Activated CD4-positive, alpha-beta memory T cell treated with anti-CD3 and anti-CD28 coated beads for 36 hours (primary cell): ENCODE measurements around the gene RPL22L1. TPM values are rescaled to one million over a fixed set of nuclear protein-coding genes. Genes with fewer than 3 reads are reported as not detected.

Experiments used
- CTCF ChIA-PET: fragments of 350-600 bp; sonication (Branson Sonifier 250); formaldehyde crosslinking; loops from one replicate; lab custom pipeline; 2021; ENCODE audit warnings: antibody characterized with exemption, inconsistent platforms; lab: Charles Lee
- POLR2A ChIA-PET: fragments of 350-600 bp; sonication (Branson Sonifier 250); formaldehyde crosslinking; loops from one replicate; lab custom pipeline; 2021; ENCODE audit warnings: antibody characterized with exemption; lab: Charles Lee
- DNase-seq: peaks from one replicate; pipeline ENCODE4 v3.0.0-alpha.2; 2020
- H3K27ac Mint-ChIP-seq: one replicate; pipeline ENCODE4 v1.8.0; 2021; ENCODE audit warnings: mixed read lengths
- H3K27me3 Mint-ChIP-seq: one replicate; pipeline ENCODE4 v1.8.0; 2021; ENCODE audit warnings: mixed read lengths
- H3K36me3 Mint-ChIP-seq: one replicate; pipeline ENCODE4 v1.8.0; 2021; ENCODE audit warnings: mixed read lengths
- H3K4me1 Mint-ChIP-seq: one replicate; pipeline ENCODE4 v1.8.0; 2021; ENCODE audit warnings: low read depth, mixed read lengths
- H3K4me3 Mint-ChIP-seq: one replicate; pipeline ENCODE4 v1.8.0; 2021; ENCODE audit warnings: mild to moderate bottlenecking, mixed read lengths
- H3K9me3 Mint-ChIP-seq: one replicate; pipeline ENCODE4 v1.8.0; 2021; ENCODE audit warnings: mixed read lengths
- intact Hi-C: fragments of 100-400 bp; cut with micrococcal nuclease; formaldehyde crosslinking; loops from one replicate; pipeline ENCODE4 v1.15.1; 2023
- total RNA-seq, 2 experiments: library from RNA; stranded (reverse); gene quantifications; one replicate each; pipeline ENCODE4 v1.2.3, GENCODE V29; 2021

Gene RPL22L1
- total RNA-seq: 100 to 1,000 TPM; 379 to 382 TPM

DNA sequence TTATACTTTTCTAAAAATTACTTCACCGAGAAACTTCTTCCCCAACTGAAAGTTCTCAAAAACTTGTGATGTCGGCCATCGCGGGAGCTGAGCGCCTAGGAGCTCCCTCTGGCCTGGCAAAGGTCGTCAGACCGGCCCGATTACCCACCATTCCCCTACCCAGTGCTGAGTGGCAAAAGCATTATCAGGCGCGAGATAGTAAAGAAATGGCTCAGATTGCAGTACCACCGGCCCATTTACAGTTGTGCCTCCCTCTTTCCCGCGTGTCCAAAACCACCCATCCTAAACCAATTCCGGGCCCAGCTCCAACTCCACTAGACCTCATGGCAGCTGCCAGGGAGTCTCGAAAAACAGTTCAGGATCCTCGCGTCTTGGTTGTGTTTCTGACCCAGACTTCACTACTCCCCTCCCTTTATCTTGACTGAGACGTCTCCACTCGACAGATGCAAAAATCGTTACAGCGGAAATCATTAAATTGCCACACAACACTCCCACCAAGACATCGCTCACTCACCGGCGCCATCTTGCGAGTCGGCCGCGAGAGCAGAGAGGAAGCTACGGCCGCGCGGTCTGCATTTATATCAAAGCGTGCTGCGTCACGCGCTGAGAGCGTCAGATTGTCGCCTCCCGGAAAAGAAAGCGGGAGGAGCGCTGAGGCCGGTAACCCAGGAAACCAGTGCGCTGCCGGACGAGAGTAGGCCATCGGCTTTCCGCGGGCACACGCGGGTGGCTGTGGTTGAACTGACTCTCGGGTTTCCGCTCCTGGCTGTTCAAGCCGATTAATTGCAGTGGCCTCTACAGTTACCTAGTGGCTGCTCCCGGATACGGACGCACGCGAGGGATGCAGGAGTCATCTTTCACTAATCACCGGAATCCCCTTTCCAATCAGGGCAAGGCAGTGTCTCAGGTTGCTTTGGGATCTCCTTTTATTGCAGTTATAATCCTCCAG is at the start of gene RPL22L1:
Gene RPL22L1, minus strand, starts transcription at position 551 of the 949 bp plus-strand sequence. Its CDS starts 28 bp downstream, at position 523.
- DNase-seq: peak; percentile 95
- Mint-ChIP-seq H3K9me3 (peaks cover 5% of the 10 kb centered on the region), H3K36me3 (peaks cover 34% of the 10 kb centered on the region), H3K4me1 (peaks cover 22% of the 10 kb centered on the region), H3K4me3 (peak within 1 kb of the TSS; percentile 97), H3K27me3 (no peaks in the 10 kb centered on the region), H3K27ac (peak within 1 kb of the TSS; percentile 98)
- ChIA-PET POLR2A (interaction anchor here (0.6 to 2.5 kb wide), 12 partner anchors 12 to 813 kb away, joined by 3 to 25 read pairs (median 4); partner anchors contain the start of genes EIF5A2, PHC3, SKIL and TNIK), CTCF (interaction anchor here (1.0 to 1.5 kb wide), 6 partner anchors 13 to 696 kb away, joined by 3 to 6 read pairs (median 4); partner anchors contain the start of gene EIF5A2)
- intact Hi-C loops: loop anchor here (1.0 to 10.0 kb wide), 5 partner anchors 38 to 1097 kb away; partner anchors contain the start of genes EIF5A2, MYNN, PHC3 and SKIL

DNA sequence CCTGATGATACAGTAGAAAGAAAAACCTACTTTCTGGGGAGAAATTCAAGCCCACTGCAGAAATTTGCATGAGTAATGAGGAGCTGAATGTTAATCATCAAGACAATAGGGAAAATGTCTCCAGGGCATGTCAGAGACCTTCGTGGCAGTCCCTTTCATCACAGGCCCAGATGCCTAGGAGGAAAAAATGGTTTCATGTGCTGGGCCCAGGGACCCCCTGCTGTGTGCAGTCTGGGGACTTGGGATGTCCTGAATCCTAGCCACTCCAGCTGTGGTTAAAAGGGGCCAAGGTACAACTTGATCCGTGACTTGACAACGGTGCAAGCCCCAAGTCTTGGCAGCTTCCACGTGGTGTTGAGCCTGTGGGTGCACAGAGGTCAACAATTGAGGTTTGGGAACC is 48.7 kb upstream of the RPL22L1 start:
- no peak overlapping the region for H3K27ac Mint-ChIP-seq
- intact Hi-C loops: no loop called here
- peaks cover 8% of the 10 kb centered on the region for H3K27me3 Mint-ChIP-seq
- no peaks in the 10 kb centered on the region for H3K4me1 Mint-ChIP-seq
- peaks cover 6% of the 10 kb centered on the region for H3K36me3 Mint-ChIP-seq
- CTCF ChIA-PET: no interaction called here
- DNase-seq: no peak
- no peak overlapping the region for H3K4me3 Mint-ChIP-seq
- H3K9me3 Mint-ChIP-seq: peaks cover 35% of the 10 kb centered on the region
- POLR2A ChIA-PET: no interaction called here

DNA sequence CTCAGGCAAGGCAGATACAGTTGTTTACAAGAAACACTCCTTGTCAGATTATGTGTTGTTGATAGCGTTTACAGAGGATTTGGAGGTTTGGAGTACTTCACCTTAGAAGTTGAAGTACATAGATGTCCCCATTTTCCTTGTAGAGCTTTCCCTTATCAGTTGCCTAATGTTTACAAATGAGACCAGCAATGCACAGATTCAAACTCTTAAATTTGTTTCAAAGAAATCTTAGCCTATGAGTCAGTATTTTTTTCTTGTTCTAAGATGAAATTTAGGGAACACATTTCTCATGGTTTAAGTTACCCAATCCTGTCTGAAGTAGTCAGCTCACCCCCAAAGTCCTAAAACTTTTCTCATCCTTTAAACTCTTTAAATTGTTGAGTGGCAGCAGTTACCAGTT is 44.7 kb upstream of the RPL22L1 start:
- H3K4me1 Mint-ChIP-seq: no peaks in the 10 kb centered on the region
- H3K27ac Mint-ChIP-seq: no peak overlapping the region
- ChIA-PET POLR2A (no interaction called here), CTCF (no interaction called here)
- no peak overlapping the region for H3K4me3 Mint-ChIP-seq
- H3K36me3 Mint-ChIP-seq: peaks cover 6% of the 10 kb centered on the region
- H3K9me3 Mint-ChIP-seq: peaks cover 38% of the 10 kb centered on the region
- no peak for DNase-seq
- intact Hi-C loops: no loop called here
- H3K27me3 Mint-ChIP-seq: no peaks in the 10 kb centered on the region

DNA sequence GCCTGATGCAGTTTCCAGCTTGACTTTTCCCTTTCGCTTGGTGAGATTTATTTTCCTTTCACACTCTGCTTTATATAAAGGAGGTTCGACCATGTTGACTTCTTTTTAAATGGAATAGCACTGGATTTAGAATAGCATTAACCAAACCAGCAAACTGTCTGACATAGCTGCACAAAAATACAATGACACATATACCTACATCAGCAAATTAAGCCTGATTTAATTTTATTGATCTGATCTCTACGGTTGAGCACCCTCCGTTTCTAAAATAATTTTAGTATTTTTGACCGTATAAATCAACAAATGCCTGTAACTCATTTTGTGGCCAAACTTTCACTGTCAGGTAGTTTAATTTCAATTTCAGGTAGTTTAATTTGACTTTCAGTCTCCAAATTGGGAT is 44.2 kb upstream of the RPL22L1 start:
- no peak overlapping the region for H3K27ac Mint-ChIP-seq
- no peak for DNase-seq
- peaks cover 6% of the 10 kb centered on the region for H3K36me3 Mint-ChIP-seq
- no peaks in the 10 kb centered on the region for H3K27me3 Mint-ChIP-seq
- intact Hi-C loops: no loop called here
- H3K4me1 Mint-ChIP-seq: peaks cover 4% of the 10 kb centered on the region
- H3K9me3 Mint-ChIP-seq: peaks cover 38% of the 10 kb centered on the region
- ChIA-PET POLR2A (no interaction called here), CTCF (no interaction called here)
- no peak overlapping the region for H3K4me3 Mint-ChIP-seq

DNA sequence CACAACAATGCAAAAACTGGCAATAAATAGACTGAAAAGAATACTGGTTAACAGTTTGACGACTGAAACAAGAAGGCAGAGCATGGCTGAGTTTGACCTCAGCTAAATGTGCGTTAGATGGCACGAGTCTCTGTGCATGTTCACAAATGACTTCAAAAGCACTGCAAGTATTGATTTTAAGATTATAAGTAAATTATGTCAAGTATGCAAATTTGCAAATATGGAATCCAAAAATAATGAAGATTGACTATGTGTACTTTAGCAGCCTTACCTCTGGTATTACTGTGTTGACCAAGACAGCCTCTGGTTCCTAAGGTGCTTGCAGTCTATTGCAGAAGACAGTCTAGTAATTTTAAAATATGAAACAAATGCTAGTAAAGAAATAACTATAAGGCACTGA is 41.1 kb upstream of the RPL22L1 start:
- peaks cover 16% of the 10 kb centered on the region for H3K4me1 Mint-ChIP-seq
- POLR2A ChIA-PET: interaction anchor here (1.5 kb wide), 1 partner anchor 41 kb away, joined by 5 read pairs; the partner anchor contains the start of gene RPL22L1

DNA sequence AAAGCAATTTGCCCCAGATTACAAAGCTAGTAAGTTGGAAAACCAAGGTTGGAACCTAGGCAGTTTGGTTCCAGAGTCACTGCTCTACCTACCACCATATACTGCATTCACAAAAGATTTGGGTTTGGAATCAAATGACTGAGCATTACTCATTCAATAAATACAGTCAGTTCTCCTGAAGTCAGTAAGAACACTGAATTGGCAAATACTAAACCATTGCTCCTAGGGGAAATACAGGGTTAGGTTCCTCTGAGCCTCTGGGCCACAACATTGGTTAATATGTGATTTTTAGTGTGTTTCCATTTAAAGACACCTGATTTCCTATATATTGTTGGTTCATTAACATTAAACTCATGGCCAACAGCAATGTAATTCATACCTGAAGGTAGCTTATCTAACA is 40.5 kb upstream of the RPL22L1 start:
- Mint-ChIP-seq H3K27ac (no peak overlapping the region), H3K4me1 (peaks cover 19% of the 10 kb centered on the region), H3K4me3 (no peak overlapping the region), H3K36me3 (no peaks in the 10 kb centered on the region), H3K27me3 (no peaks in the 10 kb centered on the region), H3K9me3 (peaks cover 25% of the 10 kb centered on the region)
- DNase-seq: no peak
- POLR2A ChIA-PET: interaction anchor here (1.5 kb wide), 1 partner anchor 41 kb away, joined by 5 read pairs; the partner anchor contains the start of gene RPL22L1
- CTCF ChIA-PET: no interaction called here
- intact Hi-C loops: no loop called here

More for the DNA sequence above, 41.1 kb upstream of the RPL22L1 start:
- no peak for DNase-seq
- Mint-ChIP-seq H3K27ac (no peak overlapping the region), H3K36me3 (no peaks in the 10 kb centered on the region), H3K27me3 (no peaks in the 10 kb centered on the region), H3K4me3 (no peak overlapping the region), H3K9me3 (peaks cover 25% of the 10 kb centered on the region)
- CTCF ChIA-PET: no interaction called here
- intact Hi-C loops: no loop called here

DNA sequence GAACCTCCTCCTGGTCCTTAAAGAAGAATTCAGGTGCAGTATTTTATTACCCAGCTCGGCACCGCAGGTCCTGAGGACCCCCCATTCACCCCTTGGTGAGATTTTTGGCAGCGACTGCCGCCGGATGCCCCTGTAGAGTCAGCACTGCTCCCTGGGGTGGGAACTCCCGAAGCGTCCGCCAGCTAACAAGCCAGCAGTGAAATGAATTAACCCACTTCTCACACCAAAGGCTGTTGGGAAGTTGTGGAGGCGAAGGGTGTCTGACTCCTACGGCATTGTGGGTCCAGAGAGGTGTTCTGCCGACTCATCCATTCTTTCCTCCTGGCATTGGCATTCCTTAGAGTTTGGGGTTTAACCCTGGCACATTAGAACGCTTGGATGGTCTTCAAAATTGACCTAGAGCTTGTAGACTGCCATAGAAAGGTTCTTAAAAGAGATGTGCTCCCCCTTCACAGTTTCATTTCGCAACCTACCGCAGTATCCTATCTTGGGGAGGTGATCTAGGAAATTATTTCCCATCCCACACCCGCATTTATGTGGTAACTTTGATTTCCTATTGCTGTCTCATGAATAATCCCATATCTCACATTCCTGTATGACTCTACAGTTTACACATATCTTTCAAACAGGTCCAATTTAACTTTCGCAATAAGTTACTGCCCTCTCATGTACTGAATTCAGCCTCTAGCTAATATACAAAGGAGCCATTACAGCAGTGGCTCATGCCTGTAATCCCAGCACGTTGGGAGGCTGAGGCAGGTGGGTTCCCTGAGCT is 39.3 kb upstream of the RPL22L1 start:
- H3K27me3 Mint-ChIP-seq: no peaks in the 10 kb centered on the region
- H3K4me1 Mint-ChIP-seq: peaks cover 20% of the 10 kb centered on the region
- ChIA-PET POLR2A (interaction anchor here (0.9 to 2.3 kb wide), 2 partner anchors 35 to 40 kb away, joined by 3 to 25 read pairs; partner anchors contain the start of gene RPL22L1), CTCF (interaction anchor here (0.7 to 1.4 kb wide), 2 partner anchors 40 to 852 kb away, joined by 3 to 6 read pairs; partner anchors contain the start of gene RPL22L1)
- H3K27ac Mint-ChIP-seq: peak overlapping the region; percentile 38
- no peak overlapping the region for H3K4me3 Mint-ChIP-seq
- no peaks in the 10 kb centered on the region for H3K36me3 Mint-ChIP-seq
- intact Hi-C loops: loop anchor here (2.0 to 10.0 kb wide), 3 partner anchors 337 to 1137 kb away; partner anchors contain the start of gene MYNN
- DNase-seq: no peak
- peaks cover 25% of the 10 kb centered on the region for H3K9me3 Mint-ChIP-seq

DNA sequence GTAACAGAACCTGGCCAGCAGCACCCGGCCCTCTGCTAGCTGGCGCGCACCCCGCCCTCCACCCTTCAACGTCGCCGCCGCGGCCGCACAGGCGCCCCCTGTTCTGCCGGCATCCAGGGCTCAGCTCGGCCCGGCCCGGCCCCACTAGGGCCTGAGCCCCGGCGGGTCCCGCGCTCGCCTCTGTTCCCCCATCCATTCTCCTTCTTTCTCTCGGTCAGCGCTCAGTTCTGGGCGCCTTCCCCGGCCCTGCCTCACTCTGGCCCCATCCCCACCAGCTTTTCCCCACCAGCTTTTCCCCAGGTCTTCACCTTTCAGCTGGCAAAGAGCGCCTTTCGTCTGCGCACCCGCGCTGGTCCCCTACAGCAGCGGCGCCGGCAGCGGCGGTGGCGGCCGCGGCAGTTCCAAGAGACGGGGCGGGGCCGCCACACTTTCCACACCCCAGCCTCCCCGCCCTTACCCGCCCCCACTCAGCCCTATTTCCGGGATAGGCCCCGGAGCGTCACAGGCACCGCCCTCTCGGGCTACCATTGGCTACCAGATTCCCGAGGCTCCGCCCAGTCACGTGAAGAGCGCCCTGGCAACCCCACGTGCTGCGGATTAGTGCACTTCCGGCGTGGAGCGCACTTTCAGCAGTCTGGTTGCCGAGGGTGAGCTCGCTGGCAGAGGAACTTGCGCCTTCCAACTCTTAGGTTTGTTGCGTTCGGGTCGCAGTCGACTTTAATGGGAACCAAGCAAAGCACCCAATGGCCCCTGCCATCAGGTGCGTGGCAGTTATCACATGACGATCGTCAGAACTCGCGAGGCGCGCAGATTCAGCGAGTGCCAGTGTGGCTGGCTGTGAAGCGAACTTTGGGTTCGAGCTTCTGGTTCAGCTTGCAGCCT is 38.5 kb upstream of the RPL22L1 start, which contains the start of gene EIF5A2:
Gene EIF5A2, minus strand, starts transcription at position 403 of the 882 bp plus-strand sequence. CDS start 831 bp downstream, outside the sequence.
- Mint-ChIP-seq H3K9me3 (peaks cover 25% of the 10 kb centered on the region), H3K4me1 (peaks cover 20% of the 10 kb centered on the region), H3K4me3 (peak within 1 kb of the TSS; percentile 93), H3K36me3 (no peaks in the 10 kb centered on the region), H3K27ac (peak within 1 kb of the TSS; percentile 69), H3K27me3 (no peaks in the 10 kb centered on the region)
- peak; percentile 97 for DNase-seq
- POLR2A ChIA-PET: interaction anchor here (0.9 to 2.3 kb wide), 4 partner anchors 35 to 1842 kb away, joined by 3 to 25 read pairs (median 3); partner anchors contain the start of genes ECT2 and RPL22L1
- CTCF ChIA-PET: interaction anchor here (0.7 to 1.4 kb wide), 3 partner anchors 39 to 851 kb away, joined by 3 to 6 read pairs (median 3); partner anchors contain the start of gene RPL22L1
- intact Hi-C loops: loop anchor here (1.0 to 10.0 kb wide), 6 partner anchors 38 to 1136 kb away; partner anchors contain the start of genes MYNN, PRKCI and RPL22L1

DNA sequence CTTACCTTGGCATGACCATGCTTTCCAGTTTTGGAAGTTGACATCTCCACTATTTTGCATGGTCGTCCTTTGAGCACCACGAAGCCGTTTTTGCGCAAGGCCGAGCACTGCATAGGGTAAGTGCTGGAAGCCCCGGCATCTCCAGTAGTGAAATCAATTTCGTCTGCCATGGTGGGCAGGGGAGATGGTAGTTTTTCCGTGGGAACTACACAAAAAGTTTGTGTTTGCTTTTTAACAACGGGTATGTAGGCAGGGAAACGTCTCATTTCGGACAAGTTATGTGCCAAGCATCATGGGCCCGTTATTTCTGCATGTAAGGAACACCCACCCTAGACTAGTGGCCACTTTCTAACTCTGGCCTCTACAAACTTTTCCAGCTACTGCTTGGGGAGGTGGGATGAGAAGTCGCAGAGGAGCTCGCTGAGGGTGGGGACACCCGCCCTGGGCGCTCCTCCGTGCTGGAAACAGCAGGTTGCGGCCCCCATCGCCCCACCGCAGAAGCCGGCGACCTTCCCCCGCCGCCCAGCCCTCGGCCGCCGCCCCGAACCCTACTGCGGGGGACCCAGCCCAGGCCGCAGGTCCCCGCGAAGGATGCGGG is 37.7 kb upstream of the RPL22L1 start:
- POLR2A ChIA-PET: interaction anchor here (0.9 to 2.3 kb wide), 3 partner anchors 38 to 1843 kb away, joined by 3 to 25 read pairs (median 3); partner anchors contain the start of genes ECT2 and RPL22L1
- intact Hi-C loops: loop anchor here (1.0 to 10.0 kb wide), 6 partner anchors 37 to 1135 kb away; partner anchors contain the start of genes MYNN, PRKCI and RPL22L1
- H3K4me3 Mint-ChIP-seq: peak overlapping the region; percentile 93
- CTCF ChIA-PET: interaction anchor here (0.9 to 1.4 kb wide), 2 partner anchors 38 to 65 kb away, joined by 3 to 6 read pairs; partner anchors contain the start of gene RPL22L1
- H3K27me3 Mint-ChIP-seq: no peaks in the 10 kb centered on the region
- H3K27ac Mint-ChIP-seq: no peak overlapping the region
- peaks cover 23% of the 10 kb centered on the region for H3K9me3 Mint-ChIP-seq
- no peak for DNase-seq
- peaks cover 20% of the 10 kb centered on the region for H3K4me1 Mint-ChIP-seq
- peaks cover 4% of the 10 kb centered on the region for H3K36me3 Mint-ChIP-seq

DNA sequence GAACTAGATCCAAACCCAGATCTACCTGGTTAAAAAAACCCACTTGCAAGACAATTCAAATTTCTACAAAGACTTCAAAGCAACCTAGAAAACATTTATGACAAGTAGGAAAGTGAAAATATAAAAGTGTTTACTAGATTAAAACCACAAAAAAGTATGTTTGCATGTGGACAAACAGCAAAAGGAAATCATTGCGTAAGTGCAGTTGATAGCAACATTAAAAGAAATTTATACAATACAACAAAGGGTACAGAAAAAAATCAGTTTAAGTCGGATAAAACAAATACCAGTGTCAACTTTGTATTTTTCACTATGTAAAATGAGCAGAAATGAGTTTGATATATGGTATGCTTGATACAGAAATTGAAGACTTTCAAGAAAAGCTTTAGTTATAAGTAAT is 35.9 kb upstream of the RPL22L1 start:
- Mint-ChIP-seq H3K4me1 (peaks cover 20% of the 10 kb centered on the region), H3K36me3 (peaks cover 4% of the 10 kb centered on the region), H3K9me3 (peaks cover 18% of the 10 kb centered on the region), H3K27me3 (no peaks in the 10 kb centered on the region), H3K27ac (no peak overlapping the region), H3K4me3 (no peak overlapping the region)
- CTCF ChIA-PET: no interaction called here
- intact Hi-C loops: loop anchor here (5.0 to 10.0 kb wide), 2 partner anchors 334 to 549 kb away; no protein-coding TSS in a partner anchor
- POLR2A ChIA-PET: no interaction called here
- no peak for DNase-seq
